Activated naive CD8-positive, alpha-beta T cell treated with anti-CD3 and anti-CD28 coated beads, Interleukin-2, amount 10 ng/mL, durations not matched to agents 7 days and 5 days (primary cell): ENCODE measurements around the gene MAN1A2. TPM values are rescaled to one million over a fixed set of nuclear protein-coding genes. Genes with fewer than 3 reads are reported as not detected.

Source experiments
- ATAC-seq: fragments of 150-1000 bp; cut with Tn5 transposase; one replicate; pipeline ENCODE4 v1.10.0; 2021; ENCODE audit warnings: low read depth, moderate library complexity
- POLR2A ChIA-PET: fragments of 350-600 bp; sonication (Branson Sonifier 250); formaldehyde crosslinking; loops from one replicate; lab custom pipeline; 2021; ENCODE audit warnings: antibody characterized with exemption; lab: Charles Lee
- DNase-seq: peaks from one replicate; pipeline ENCODE4 v3.0.0; 2021
- H3K27ac Mint-ChIP-seq: one replicate; pipeline ENCODE4 v1.8.0; 2022; ENCODE audit warnings: mild to moderate bottlenecking, mixed read lengths
- H3K27me3 Mint-ChIP-seq: one replicate; pipeline ENCODE4 v1.8.0; 2022; ENCODE audit warnings: mild to moderate bottlenecking, moderate library complexity, mixed read lengths
- H3K36me3 Mint-ChIP-seq: one replicate; pipeline ENCODE4 v1.8.0; 2021; ENCODE audit warnings: mild to moderate bottlenecking, mixed read lengths
- H3K4me1 Mint-ChIP-seq: one replicate; pipeline ENCODE4 v1.8.0; 2021; ENCODE audit warnings: mixed read lengths
- H3K4me3 Mint-ChIP-seq: one replicate; pipeline ENCODE4 v1.8.0; 2022; ENCODE audit warnings: mild to moderate bottlenecking, moderate library complexity, mixed read lengths
- H3K9me3 Mint-ChIP-seq: one replicate; pipeline ENCODE4 v1.8.0; 2021; ENCODE audit warnings: mixed read lengths
- total RNA-seq, 2 experiments: library from RNA; stranded (reverse); gene quantifications; one replicate each; pipeline ENCODE4 v1.2.3, GENCODE V29; 2021

The MAN1A2 gene
- total RNA-seq, 2 experiments from 2014 or later, result 36.1 to 43.2 TPM

DNA sequence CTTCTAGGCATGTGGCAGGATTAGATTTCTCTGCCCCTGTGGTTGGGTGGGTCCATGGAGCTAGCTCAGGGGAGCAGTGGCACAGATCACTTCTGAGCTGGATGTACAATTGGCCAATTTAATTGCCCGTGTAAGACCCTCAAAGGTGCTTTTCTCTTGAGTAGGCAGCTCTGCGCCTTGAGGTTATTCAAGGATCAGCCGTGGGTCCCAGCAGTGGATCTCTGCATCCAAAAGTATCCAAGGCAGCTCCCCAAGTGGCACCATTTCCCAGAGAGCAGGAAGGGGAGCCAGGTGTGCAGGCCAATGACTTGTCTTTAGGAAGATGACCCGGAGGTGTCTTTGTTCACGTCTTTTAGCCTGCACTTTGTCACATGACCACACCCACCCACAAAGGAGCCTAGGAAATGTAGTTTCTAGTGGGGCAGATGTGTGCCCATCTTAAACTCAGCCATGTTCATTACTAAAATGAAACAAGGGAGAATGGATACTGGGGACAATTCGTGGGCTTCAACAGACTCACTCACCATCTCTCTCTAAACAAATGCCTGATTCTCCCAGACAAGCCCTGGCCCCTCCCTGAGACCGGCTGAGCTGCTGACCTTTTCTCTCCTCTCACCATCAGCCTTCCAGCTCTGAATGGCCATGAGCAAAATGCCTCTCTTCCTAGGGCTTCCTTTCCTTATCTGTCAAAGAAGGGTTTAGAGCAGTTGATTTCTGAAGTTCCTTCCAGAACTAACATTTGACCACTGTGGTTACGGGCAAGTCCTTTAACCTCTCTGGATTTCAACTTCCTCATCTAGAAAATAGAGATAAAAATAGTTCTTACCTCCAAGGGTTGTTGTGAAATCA lies 197.2 kb downstream of the MAN1A2 start:
- POLR2A ChIA-PET, result no interaction called here

DNA sequence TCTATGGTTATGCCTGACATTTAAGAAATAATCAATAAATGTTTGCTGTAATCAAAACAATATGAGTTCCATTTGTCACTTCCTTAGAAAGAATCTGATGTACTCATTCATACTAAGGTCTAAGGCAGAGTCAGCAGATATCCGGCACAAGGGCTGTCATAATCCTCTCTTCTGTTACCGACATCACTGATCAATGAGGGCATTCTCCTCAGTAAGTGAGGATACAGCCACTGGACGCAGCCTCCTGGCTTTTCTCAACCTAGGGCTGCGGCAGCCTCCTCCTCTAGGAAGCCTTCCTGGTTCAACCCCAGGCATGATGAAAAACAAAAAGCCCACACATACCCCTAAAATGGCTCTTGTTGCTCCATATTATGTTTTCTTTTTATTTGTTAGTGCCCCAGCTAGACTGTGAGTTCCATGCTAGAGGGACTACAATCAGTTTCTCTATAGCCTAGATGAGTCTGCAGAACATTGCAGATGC lies 197.9 kb downstream of the MAN1A2 start:
- Mint-ChIP-seq H3K4me3 (no peak overlapping the region), H3K9me3 (no peaks in the 10 kb centered on the region), H3K4me1 (peaks cover 6% of the 10 kb centered on the region), H3K27ac (no peak overlapping the region), H3K27me3 (peaks cover 8% of the 10 kb centered on the region), H3K36me3 (no peaks in the 10 kb centered on the region)
- POLR2A ChIA-PET, result no interaction called here
- ATAC-seq (no peak), DNase-seq (no peak)

More for the DNA sequence above, 197.2 kb downstream of the MAN1A2 start:
- no peak for DNase-seq
- H3K4me1 Mint-ChIP-seq, result peaks cover 4% of the 10 kb centered on the region
- no peak overlapping the region for H3K4me3 Mint-ChIP-seq
- no peaks in the 10 kb centered on the region for H3K36me3 Mint-ChIP-seq
- H3K9me3 Mint-ChIP-seq, result peaks cover 6% of the 10 kb centered on the region
- no peak for ATAC-seq
- H3K27me3 Mint-ChIP-seq, result peaks cover 3% of the 10 kb centered on the region
- peak overlapping the region; percentile 4 for H3K27ac Mint-ChIP-seq

DNA sequence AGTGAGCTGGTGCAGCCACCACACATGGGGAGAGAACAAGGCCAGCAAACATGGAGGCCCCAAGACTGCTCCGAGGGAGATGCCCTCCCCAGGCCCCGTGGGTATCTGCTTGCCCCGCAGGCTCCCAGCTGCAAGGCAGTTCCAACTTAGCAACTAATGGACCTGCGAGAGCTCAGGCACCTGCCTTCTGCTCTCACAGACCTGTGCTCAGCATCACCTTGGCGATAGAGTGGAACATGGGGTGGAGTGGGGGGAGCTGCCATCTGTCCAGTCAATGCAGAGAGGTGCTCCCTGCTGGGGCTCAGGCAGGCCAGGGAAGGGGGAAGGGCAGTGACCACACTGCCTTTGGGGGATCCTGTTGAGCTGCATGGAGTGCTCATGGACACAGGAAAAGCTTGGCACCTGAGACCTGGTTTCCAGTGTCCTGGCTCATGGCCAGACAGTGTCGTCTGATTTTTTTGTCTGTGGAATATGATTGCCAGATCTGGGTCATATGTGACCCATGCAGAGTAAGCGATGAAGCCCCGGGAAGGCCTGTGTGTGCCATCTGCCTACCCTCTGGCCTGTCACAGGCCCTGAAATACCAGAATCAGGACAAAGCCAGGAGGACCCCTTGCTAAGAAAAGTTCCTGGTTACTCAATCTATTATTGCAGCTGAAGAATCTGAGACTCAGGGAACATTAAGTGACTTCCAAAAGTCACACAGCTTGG lies 198.7 kb downstream of the MAN1A2 start:
- Mint-ChIP-seq H3K4me1 (peaks cover 9% of the 10 kb centered on the region), H3K27me3 (peaks cover 11% of the 10 kb centered on the region), H3K9me3 (no peaks in the 10 kb centered on the region), H3K36me3 (no peaks in the 10 kb centered on the region), H3K27ac (no peak overlapping the region), H3K4me3 (no peak overlapping the region)
- POLR2A ChIA-PET, result no interaction called here
- DNase-seq, result no peak
- no peak for ATAC-seq

DNA sequence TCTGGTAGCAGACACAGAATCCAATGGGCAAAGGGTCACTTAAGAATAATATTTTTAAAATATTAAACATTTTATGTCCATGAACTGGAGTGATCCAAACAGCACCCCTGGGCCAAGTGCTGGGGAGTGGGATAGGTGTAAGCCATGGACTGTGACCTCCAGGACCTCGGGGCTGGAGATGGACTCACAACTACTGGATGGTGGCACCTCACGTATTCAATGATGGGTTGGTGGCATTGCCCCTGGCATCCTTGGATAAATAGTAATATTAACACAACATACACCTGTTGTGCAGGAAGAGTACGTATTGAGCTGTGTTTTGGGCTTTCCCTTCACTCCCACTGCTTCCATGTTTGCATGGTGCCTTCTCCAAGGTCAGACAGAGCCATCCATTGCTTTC lies 199.3 kb downstream of the MAN1A2 start:
- peaks cover 16% of the 10 kb centered on the region for H3K4me1 Mint-ChIP-seq
- H3K4me3 Mint-ChIP-seq, result no peak overlapping the region
- DNase-seq (no peak), ATAC-seq (no peak)
- POLR2A ChIA-PET, result no interaction called here
- no peaks in the 10 kb centered on the region for H3K9me3 Mint-ChIP-seq
- peaks cover 11% of the 10 kb centered on the region for H3K27me3 Mint-ChIP-seq
- no peak overlapping the region for H3K27ac Mint-ChIP-seq
- H3K36me3 Mint-ChIP-seq, result no peaks in the 10 kb centered on the region

DNA sequence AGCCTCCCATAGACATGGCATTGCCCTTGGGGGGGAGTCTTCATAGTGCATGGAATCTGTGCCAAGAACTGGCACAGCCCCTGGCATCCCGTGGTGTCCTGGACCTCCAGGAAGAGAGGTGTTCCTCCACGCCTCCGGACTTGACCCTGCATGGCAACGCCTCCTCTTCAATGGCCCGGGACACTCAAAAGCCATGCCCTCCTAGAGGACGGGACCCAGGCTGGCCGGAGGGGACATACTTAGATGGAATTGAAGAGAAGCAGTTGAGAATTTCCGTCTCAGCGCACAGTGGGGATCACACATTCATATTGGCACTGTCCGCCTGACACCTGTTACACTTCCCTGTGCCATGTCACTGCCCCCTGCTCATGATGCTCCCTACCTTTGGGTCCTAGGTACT lies 200.2 kb downstream of the MAN1A2 start:
- no peak for DNase-seq
- no peaks in the 10 kb centered on the region for H3K36me3 Mint-ChIP-seq
- H3K4me3 Mint-ChIP-seq, result no peak overlapping the region
- H3K27me3 Mint-ChIP-seq, result peaks cover 11% of the 10 kb centered on the region
- H3K4me1 Mint-ChIP-seq, result peaks cover 23% of the 10 kb centered on the region
- POLR2A ChIA-PET, result no interaction called here
- H3K27ac Mint-ChIP-seq, result no peak overlapping the region
- H3K9me3 Mint-ChIP-seq, result no peaks in the 10 kb centered on the region
- no peak for ATAC-seq

DNA sequence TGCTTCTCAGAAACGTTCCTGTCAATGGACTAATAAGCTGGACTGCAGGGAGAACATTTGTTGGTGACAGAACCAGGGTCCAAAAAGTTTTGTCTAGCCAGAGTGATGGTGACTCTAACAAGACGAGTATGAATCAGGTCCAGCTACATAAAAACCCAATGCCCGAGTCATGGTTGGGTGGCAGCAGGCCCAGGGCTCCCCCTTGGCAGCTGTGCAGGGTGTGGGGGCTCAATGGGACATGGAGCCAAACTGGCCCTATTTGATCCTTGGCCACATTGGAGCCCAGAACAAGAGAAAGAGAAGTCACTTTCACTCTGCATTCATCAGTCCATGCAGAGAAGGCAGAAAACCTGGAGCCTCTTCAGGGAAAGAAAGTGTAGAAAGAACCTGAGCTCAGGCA lies 200.7 kb downstream of the MAN1A2 start:
- POLR2A ChIA-PET, result no interaction called here
- DNase-seq, result no peak
- Mint-ChIP-seq H3K4me1 (peaks cover 29% of the 10 kb centered on the region), H3K27me3 (peaks cover 11% of the 10 kb centered on the region), H3K4me3 (no peak overlapping the region), H3K27ac (no peak overlapping the region), H3K36me3 (no peaks in the 10 kb centered on the region), H3K9me3 (no peaks in the 10 kb centered on the region)
- no peak for ATAC-seq

DNA sequence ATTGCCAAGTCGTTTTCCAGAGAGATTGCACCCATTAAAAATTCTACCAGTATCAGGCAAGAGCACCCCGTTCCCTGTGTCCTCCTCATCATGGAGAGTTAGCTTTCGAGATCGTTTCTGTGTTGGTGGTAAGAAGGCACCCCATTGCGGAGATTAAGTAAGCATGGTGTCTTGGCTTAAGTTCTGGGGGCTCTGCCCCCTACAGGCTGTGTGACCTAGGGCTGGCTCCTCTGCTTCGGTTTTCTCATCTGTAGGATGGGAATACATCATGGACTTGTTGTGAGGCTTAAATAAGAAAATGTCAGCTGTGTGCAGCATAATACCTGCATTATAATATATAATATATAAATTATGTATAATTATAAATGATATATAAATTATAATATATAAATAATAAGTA lies 201.8 kb downstream of the MAN1A2 start:
- Mint-ChIP-seq H3K27me3 (peaks cover 11% of the 10 kb centered on the region), H3K27ac (no peak overlapping the region), H3K4me1 (peaks cover 31% of the 10 kb centered on the region), H3K9me3 (no peaks in the 10 kb centered on the region), H3K36me3 (no peaks in the 10 kb centered on the region), H3K4me3 (no peak overlapping the region)
- POLR2A ChIA-PET, result no interaction called here
- no peak for DNase-seq
- ATAC-seq, result no peak

DNA sequence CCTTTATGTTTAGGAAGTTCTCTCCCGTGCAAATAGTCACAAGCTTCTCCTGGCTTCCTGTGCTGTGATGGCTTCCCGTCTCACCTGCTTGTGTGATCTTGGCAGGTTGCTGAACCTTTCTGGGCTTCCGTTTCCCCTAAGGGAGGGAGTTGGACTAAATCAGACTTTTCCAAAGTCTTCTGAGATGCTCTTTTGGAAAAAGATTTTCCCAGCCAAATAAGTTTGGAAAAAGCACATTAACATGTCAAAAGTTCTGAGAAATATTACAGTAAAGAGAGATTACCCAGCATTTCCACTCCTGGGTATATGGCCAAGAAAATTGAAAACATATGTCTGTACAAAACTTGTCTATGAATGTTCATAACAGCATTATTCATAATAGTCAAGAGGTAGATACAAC lies 202.6 kb downstream of the MAN1A2 start:
- H3K27me3 Mint-ChIP-seq, result peaks cover 9% of the 10 kb centered on the region
- ATAC-seq (no peak), DNase-seq (no peak)
- H3K36me3 Mint-ChIP-seq, result no peaks in the 10 kb centered on the region
- peaks cover 28% of the 10 kb centered on the region for H3K4me1 Mint-ChIP-seq
- POLR2A ChIA-PET, result no interaction called here
- H3K27ac Mint-ChIP-seq, result no peak overlapping the region
- H3K4me3 Mint-ChIP-seq, result no peak overlapping the region
- no peaks in the 10 kb centered on the region for H3K9me3 Mint-ChIP-seq

DNA sequence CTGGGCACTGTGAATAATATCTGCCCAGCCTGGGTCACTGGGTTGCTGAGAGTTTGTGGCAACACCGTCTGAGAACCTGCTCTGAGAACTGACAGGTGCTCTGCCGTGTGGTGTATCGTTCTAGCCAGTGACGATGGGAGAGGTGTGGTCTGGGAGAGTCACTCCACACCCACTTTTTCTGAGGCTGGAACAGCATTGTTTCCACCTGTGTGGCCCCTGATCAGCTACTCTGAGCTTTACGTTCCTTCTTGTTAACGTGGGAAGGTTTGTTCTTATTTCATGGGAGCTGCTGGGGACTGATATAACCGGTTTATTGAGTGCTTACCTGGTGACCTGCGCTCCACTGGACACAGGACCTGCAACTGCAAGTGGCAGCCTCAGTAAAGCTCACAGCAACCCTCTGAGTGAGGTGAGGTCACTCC lies 203.8 kb downstream of the MAN1A2 start:
- Mint-ChIP-seq H3K27me3 (peaks cover 8% of the 10 kb centered on the region), H3K4me3 (no peak overlapping the region), H3K36me3 (no peaks in the 10 kb centered on the region), H3K9me3 (no peaks in the 10 kb centered on the region), H3K27ac (no peak overlapping the region), H3K4me1 (peaks cover 27% of the 10 kb centered on the region)
- POLR2A ChIA-PET, result no interaction called here
- ATAC-seq (no peak), DNase-seq (no peak)

DNA sequence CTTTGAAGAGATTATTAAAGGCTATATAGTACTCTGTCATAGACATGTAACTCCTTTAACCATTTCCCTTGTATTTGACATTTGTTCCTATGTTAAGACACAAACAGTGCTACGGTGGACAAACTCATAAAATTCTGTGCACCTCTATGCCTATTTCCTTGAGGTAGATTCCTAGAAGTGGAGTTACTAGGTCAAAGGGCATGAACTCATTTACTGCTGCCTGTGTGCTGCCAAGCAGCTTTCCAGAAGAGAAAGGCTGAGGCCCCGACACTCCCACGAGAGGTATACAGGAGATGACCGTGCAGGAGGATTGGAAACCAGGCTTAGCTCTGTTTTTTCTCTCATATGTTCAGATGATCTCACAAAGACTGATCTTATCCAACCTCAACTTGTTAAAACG lies 204.2 kb downstream of the MAN1A2 start:
- DNase-seq (no peak), ATAC-seq (no peak)
- no peaks in the 10 kb centered on the region for H3K9me3 Mint-ChIP-seq
- H3K27me3 Mint-ChIP-seq, result peaks cover 8% of the 10 kb centered on the region
- no peak overlapping the region for H3K27ac Mint-ChIP-seq
- H3K4me3 Mint-ChIP-seq, result peak overlapping the region; percentile 58
- peaks cover 27% of the 10 kb centered on the region for H3K4me1 Mint-ChIP-seq
- POLR2A ChIA-PET, result no interaction called here
- no peaks in the 10 kb centered on the region for H3K36me3 Mint-ChIP-seq

DNA sequence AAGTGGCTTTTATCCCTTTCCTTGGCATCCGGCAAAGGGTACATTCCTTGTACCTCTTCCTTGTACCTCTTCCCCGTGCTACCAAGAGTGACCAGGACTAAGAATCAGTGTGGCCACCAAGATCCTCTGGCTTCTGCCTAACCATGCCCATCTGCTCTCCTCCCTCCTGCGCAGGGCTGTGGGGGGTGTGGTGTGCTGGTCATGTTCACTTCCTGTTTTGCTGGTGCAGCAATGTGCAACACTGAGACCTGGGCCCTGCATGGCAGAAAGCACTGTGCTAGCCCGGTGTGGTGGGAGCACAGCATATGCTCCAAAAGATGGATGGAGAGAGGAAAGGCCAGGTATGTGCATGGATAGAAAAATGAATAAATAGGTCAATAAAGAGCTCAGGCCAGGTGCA lies 205.3 kb downstream of the MAN1A2 start:
- ATAC-seq (peak; percentile 93), DNase-seq (peak; percentile 55)
- peak overlapping the region; percentile 80 for H3K27ac Mint-ChIP-seq
- peaks cover 8% of the 10 kb centered on the region for H3K27me3 Mint-ChIP-seq
- H3K4me3 Mint-ChIP-seq, result peak overlapping the region; percentile 64
- H3K9me3 Mint-ChIP-seq, result no peaks in the 10 kb centered on the region
- POLR2A ChIA-PET, result interaction anchor here (0.6 kb wide), 1 partner anchor 39 kb away, joined by 3 read pairs; no protein-coding TSS in a partner anchor
- H3K4me1 Mint-ChIP-seq, result peaks cover 27% of the 10 kb centered on the region
- no peaks in the 10 kb centered on the region for H3K36me3 Mint-ChIP-seq

DNA sequence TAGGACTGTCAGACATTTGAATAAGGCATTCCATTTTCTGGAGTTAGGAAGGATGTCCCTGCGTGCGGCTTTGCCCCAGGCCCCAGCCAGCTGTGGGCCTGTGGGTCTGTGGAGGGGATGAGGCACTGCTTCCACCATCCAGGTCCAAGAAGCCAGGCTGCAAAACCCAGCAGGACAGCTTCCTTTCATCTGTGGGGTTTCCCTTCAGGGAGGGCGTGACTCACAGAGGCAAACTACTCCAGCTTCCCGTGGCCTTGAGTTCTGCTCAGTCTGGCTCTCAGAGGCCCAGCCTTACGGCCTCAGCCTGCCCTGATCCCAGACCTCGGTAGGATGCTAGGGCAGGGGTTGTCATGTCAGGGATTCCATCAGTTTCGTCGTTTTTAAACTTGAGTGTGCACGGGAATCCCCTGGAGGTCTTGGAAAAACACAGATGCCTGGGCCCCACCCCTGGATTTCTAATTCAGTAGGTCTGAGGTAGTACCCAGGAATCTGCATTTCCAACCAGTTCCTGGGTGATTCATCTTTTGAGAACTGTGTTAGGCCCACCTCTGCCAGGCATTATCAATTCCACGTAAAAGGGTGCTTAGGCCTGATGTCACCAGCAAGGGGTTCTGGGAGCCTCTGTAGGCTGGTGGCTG lies 206.3 kb downstream of the MAN1A2 start:
- Mint-ChIP-seq H3K9me3 (no peaks in the 10 kb centered on the region), H3K36me3 (no peaks in the 10 kb centered on the region), H3K27ac (no peak overlapping the region), H3K4me3 (no peak overlapping the region), H3K27me3 (peaks cover 9% of the 10 kb centered on the region), H3K4me1 (peaks cover 27% of the 10 kb centered on the region)
- DNase-seq (no peak), ATAC-seq (no peak)
- POLR2A ChIA-PET, result interaction anchor here (0.6 kb wide), 1 partner anchor 38 kb away, joined by 3 read pairs; no protein-coding TSS in a partner anchor

DNA sequence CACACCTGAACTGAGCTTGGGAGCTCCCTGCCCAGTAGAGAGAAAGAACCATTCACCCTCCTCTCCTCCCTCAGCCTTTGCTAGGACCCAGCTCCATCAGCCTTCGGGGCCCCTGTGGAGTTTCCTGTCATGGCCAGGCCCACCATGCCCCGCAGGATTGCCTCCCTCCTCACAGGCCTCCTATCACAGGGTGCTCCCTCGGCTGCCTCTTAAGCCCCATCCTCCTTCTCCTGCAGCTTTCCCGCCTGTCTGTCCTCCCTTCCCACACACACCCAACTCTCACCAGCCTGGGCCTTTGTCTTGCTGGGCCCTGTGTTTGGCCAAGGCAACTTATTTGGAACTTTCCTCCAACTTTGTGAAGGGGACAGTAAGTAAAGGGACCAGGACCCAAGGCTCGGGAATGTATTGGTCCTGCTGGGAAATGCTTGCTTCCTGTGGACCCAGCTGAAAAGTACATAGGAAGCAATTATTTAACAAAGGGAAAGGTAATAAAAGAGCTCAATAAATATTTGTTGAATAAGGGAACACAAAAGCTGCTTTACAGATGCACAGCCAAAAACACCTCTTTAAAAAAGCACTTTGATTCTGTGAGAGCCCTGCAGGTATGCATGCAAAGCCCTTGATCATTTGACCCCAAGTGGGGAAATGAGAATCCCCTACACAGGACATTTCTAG lies 207.0 kb downstream of the MAN1A2 start:
- H3K4me1 Mint-ChIP-seq, result peaks cover 27% of the 10 kb centered on the region
- no peaks in the 10 kb centered on the region for H3K36me3 Mint-ChIP-seq
- H3K27ac Mint-ChIP-seq, result no peak overlapping the region
- H3K9me3 Mint-ChIP-seq, result no peaks in the 10 kb centered on the region
- peaks cover 10% of the 10 kb centered on the region for H3K27me3 Mint-ChIP-seq
- no peak overlapping the region for H3K4me3 Mint-ChIP-seq
- POLR2A ChIA-PET, result no interaction called here
- ATAC-seq, result no peak
- no peak for DNase-seq
